K562 (cell line): ENCODE measurements around the gene NAT14. TPM values are rescaled to one million over a fixed set of nuclear protein-coding genes. Genes with fewer than 3 reads are reported as not detected.

Experiments used
- ATF2 ChIP-seq: sonication (generic); formaldehyde crosslinking; IDR thresholded peaks from 2 replicates; pipeline ENCODE4 v1.8.1; 2022; ENCODE audit warnings: missing genetic modification reagents
- CBFA2T3 ChIP-seq: fragments of 450-650 bp; IDR thresholded peaks from 2 replicates; pipeline ENCODE4 v1.6.1; 2017
- CEBPG ChIP-seq, 3 experiments: fragments of 200-800 bp in 1 of 3; sonication (Bioruptor generic) in 1 of 3; sonication (generic) in 1 of 3; formaldehyde crosslinking in 1 of 3; IDR thresholded peaks in 2 of 3; conservative IDR thresholded peaks in 1 of 3; 2 replicates each; pipeline versions ENCODE4 v1.6.1 to v1.8.0; 2016 to 2022; ENCODE audit warnings: missing compliant biosample characterization in 2 of 3, missing genetic modification characterization in 2 of 3, mild to moderate bottlenecking in 1 of 3, missing genetic modification reagents in 1 of 3
- DEAF1 ChIP-seq: fragments of 450-650 bp; formaldehyde crosslinking; IDR thresholded peaks from 2 replicates; pipeline ENCODE4 v1.4.0; 2020; ENCODE audit warnings: mild to moderate bottlenecking, moderate library complexity
- HMG20B ChIP-seq: fragments of 250-450 bp; sonication (Bioruptor Pico); IDR thresholded peaks from 2 replicates; pipeline ENCODE4 v1.5.0; 2021; ENCODE audit warnings: mild to moderate bottlenecking
- MNT ChIP-seq, 2 experiments: fragments of 450-650 bp; conservative IDR thresholded peaks; 2 replicates each; pipeline ENCODE4 v1.6.1; 2017; ENCODE audit warnings: mild to moderate bottlenecking in 2 of 2, moderate library complexity in 2 of 2
- NR3C1 ChIP-seq: sonication (generic); formaldehyde crosslinking; IDR thresholded peaks from 2 replicates; pipeline ENCODE4 v1.8.1; 2022; ENCODE audit warnings: missing genetic modification reagents
- SIN3B ChIP-seq: fragments of 450-650 bp; IDR thresholded peaks from 2 replicates; pipeline ENCODE4 v1.6.1; 2017; ENCODE audit warnings: low read depth, mild to moderate bottlenecking, moderate library complexity
- SMAD3 ChIP-seq: fragments of 450-650 bp; formaldehyde crosslinking; conservative IDR thresholded peaks from 2 replicates; pipeline ENCODE4 v1.4.0; 2020; ENCODE audit warnings: mild to moderate bottlenecking
- SMARCE1 ChIP-seq: fragments of 450-650 bp; IDR thresholded peaks from 2 replicates; pipeline ENCODE4 v1.7.1; 2016; ENCODE audit warnings: mild to moderate bottlenecking
- ZNF146 ChIP-seq: IDR thresholded peaks from one replicate; pipeline ENCODE4 v1.6.1; 2018; ENCODE audit warnings: missing compliant biosample characterization; ENCODE audit not compliant: unreplicated experiment
- ZNF232 ChIP-seq: sonication (generic); formaldehyde crosslinking; IDR thresholded peaks from 2 replicates; pipeline ENCODE4 v1.8.0; 2022; ENCODE audit warnings: mild to moderate bottlenecking, missing genetic modification reagents
- ZNF282 ChIP-seq: sonication (generic); formaldehyde crosslinking; IDR thresholded peaks from 2 replicates; pipeline ENCODE4 v1.8.1; 2023; ENCODE audit warnings: missing genetic modification reagents
- ZNF76 ChIP-seq: fragments of 250-450 bp; sonication (Bioruptor Pico); IDR thresholded peaks from 2 replicates; pipeline ENCODE4 v1.4.0; 2020; ENCODE audit warnings: mild to moderate bottlenecking, moderate library complexity, borderline replicate concordance
- polyA plus RNA-seq, 8 experiments: library from polyadenylated mRNA; depleted of rRNA in 4 of 8; stranded (reverse) in 5 of 8; unstranded in 3 of 8; fragments of >200 nt; fragmentation: Nextera tagmentation in 2 of 8; fragmentation: Illumina TruSeq in 1 of 8; extraction: Ambion mirVana in 2 of 8; extraction: Trizol in 1 of 8; gene quantifications; 2 replicates each; pipeline versions ENCODE4 v1.2.1 to v1.2.3, GENCODE V29; 2011 to 2014; ENCODE audit warnings: inconsistent platforms in 1 of 8, missing spikeins in 1 of 8
- total RNA-seq, 7 experiments: library from RNA; depleted of rRNA in 6 of 7; stranded (reverse); fragments of >200 nt in 6 of 7; fragmentation: Illumina TruSeq in 2 of 7; extraction: Trizol in 2 of 7; gene quantifications; 2 replicates each; pipeline versions ENCODE4 v1.2.1 to v1.2.3, GENCODE V29; 2011 to 2021; ENCODE audit warnings: low replicate concordance in 1 of 7
- TF ChIP-seq, protein P1 (sequence below): sonication (generic); formaldehyde crosslinking; IDR thresholded peaks from 2 replicates; pipeline ENCODE4 v1.4.0; 2020; ENCODE audit warnings: mild to moderate bottlenecking, missing genetic modification reagents
- TF ChIP-seq, protein P2 (sequence below): fragments of 450-650 bp; IDR thresholded peaks from 2 replicates; pipeline ENCODE4 v1.6.1; 2018; ENCODE audit not compliant: partially characterized antibody

The NAT14 gene
- total and polyA plus RNA-seq, 9 of the 15 experiments (the other 6 are each of a cell fraction or from before 2014, with no cell fraction given) = 2.4 to 77.0 (median 26.7) TPM

DNA sequence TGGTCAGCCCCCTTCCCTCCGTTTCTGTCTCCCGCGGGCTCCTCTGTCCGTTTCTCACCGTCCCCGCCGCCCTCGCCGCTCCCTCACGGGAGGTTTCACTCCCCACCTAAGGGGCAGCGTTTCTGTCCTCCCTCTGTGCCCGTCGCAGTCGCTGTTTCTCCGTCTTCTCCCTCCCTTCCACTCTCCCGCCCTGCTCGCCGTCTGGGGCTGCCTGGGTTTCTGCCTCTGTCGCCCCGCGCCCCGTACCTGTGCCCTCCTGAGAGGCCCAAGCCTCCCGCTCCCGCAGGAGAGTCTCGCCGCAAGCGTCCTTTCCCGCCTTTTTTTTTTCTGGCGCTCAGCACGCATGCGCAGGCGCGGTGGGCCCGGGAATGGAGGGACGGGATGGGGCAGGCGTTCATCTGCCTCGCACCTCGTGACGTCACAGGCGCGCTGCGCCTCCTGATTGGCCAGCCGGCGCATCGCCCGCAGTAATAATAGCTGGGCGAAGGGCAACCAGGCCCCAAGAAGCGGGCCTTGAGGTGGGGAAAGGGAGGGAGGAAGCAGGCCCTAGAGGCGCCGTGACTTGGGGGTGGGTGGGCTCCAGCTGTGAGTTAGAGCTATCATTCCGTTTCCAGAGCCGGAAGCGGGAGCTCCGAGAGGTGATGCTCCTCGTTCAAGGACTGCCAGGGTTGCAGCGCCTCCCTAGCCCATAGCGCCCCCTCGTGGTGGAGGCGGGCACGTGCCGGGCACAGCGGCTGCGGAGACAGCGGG is 18.7 kb downstream of the NAT14 start (continued):
- TF ChIP-seq, protein P1, sequence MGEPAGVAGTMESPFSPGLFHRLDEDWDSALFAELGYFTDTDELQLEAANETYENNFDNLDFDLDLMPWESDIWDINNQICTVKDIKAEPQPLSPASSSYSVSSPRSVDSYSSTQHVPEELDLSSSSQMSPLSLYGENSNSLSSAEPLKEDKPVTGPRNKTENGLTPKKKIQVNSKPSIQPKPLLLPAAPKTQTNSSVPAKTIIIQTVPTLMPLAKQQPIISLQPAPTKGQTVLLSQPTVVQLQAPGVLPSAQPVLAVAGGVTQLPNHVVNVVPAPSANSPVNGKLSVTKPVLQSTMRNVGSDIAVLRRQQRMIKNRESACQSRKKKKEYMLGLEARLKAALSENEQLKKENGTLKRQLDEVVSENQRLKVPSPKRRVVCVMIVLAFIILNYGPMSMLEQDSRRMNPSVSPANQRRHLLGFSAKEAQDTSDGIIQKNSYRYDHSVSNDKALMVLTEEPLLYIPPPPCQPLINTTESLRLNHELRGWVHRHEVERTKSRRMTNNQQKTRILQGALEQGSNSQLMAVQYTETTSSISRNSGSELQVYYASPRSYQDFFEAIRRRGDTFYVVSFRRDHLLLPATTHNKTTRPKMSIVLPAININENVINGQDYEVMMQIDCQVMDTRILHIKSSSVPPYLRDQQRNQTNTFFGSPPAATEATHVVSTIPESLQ (CRISPR knock-in tag) = peak; percentile 99
- TF ChIP-seq DEAF1 (peak; percentile 88), MNT (conservative IDR thresholded peaks at IDR 0.05) (peak; percentile 78 to 84), SIN3B (no peak), ATF2 (CRISPR knock-in tag) (peak; percentile 91), ZNF232 (peak; percentile 99), NR3C1 (CRISPR knock-in tag) (peak; percentile 99), SMARCE1 (no peak), ZNF76 (CRISPR knock-in tag) (no peak), CBFA2T3 (no peak), ZNF282 (CRISPR knock-in tag) (peak; percentile 96), CEBPG (CRISPR knock-in tag; IDR thresholded peaks at IDR 0.05) (peak; percentile 83), CEBPG (tag; conservative IDR thresholded peaks at IDR 0.05 in 1 of 2, IDR thresholded peaks at IDR 0.05 in 1 of 2) (no peak), ZNF146 (CRISPR knock-in tag) (no peak), SMAD3 (CRISPR knock-in tag) (no peak), HMG20B (no peak)
- TF ChIP-seq, protein P2, sequence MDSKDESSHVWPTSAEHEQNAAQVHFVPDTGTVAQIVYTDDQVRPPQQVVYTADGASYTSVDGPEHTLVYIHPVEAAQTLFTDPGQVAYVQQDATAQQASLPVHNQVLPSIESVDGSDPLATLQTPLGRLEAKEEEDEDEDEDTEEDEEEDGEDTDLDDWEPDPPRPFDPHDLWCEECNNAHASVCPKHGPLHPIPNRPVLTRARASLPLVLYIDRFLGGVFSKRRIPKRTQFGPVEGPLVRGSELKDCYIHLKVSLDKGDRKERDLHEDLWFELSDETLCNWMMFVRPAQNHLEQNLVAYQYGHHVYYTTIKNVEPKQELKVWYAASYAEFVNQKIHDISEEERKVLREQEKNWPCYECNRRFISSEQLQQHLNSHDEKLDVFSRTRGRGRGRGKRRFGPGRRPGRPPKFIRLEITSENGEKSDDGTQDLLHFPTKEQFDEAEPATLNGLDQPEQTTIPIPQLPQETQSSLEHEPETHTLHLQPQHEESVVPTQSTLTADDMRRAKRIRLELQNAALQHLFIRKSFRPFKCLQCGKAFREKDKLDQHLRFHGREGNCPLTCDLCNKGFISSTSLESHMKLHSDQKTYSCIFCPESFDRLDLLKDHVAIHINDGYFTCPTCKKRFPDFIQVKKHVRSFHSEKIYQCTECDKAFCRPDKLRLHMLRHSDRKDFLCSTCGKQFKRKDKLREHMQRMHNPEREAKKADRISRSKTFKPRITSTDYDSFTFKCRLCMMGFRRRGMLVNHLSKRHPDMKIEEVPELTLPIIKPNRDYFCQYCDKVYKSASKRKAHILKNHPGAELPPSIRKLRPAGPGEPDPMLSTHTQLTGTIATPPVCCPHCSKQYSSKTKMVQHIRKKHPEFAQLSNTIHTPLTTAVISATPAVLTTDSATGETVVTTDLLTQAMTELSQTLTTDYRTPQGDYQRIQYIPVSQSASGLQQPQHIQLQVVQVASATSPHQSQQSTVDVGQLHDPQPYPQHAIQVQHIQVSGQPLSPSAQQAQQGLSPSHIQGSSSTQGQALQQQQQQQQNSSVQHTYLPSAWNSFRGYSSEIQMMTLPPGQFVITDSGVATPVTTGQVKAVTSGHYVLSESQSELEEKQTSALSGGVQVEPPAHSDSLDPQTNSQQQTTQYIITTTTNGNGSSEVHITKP = no peak
